SKM-1 (cell line): ENCODE data around the gene SLC2A3.
"Not testable (repeated sequence)": the region's sequence is repeated elsewhere in the genome, so short reads cannot be mapped to it uniquely, and the experiment has no call there.

Source experiments
- DNase-seq: peaks from one replicate; lab custom pipeline; 2025; ENCODE audit not compliant: unreplicated experiment; lab: John Stamatoyannopoulos, UW

Gene SLC2A3

DNA sequence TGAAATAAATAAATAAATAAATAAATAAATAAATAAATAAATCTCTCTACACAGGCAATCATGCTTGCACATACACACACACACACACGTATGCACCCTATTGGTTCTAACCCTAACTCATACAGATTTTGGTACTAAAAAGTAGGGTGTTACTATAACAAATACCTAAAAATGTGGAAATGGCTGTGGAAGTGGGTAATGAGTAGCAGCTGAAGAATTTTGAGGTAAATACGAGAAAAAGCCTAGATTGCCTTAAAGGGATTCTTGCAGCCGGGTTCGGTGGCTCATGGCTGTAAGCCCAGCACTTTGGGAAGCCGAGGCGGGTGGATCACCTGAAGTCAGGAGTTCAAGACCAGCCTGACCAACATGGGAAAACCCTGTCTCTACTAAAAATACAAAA is 15.7 kb upstream of the SLC2A3 start:
- no peak for DNase-seq

DNA sequence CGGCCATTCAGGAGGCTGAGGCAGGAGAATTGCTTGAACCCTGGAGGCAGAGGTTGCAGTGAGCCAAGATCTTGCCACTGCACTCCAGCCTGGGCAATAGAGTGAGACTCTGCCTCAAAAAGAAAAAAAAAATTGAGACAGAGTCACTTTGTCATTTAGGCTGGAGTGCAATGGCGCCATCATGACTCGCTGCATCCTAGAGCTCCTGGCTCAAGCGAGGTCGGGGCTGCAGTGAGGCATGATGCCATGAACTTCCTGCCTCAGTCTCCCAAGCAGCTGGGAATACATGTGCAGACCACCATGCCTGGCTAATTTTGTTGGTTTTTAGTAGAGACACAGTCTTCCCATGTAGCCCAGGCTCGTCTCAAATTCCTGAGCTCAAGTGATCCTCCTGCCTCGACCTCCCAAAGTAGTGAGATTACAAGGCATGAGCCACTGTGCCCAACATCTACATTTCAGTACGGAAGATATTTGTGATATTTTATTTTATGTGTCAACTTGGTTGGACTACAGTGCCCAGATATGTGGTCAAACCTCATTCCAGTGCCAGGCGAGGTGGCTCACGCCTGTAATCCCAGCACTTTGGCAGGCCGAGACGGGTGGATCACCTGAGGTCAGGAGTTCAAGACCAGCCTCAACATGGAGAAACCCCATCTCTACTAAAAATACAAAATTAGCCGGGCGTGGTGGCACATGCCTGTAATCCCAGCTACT is 14.4 kb upstream of the SLC2A3 start:
- DNase-seq = not testable (repeated sequence)

DNA sequence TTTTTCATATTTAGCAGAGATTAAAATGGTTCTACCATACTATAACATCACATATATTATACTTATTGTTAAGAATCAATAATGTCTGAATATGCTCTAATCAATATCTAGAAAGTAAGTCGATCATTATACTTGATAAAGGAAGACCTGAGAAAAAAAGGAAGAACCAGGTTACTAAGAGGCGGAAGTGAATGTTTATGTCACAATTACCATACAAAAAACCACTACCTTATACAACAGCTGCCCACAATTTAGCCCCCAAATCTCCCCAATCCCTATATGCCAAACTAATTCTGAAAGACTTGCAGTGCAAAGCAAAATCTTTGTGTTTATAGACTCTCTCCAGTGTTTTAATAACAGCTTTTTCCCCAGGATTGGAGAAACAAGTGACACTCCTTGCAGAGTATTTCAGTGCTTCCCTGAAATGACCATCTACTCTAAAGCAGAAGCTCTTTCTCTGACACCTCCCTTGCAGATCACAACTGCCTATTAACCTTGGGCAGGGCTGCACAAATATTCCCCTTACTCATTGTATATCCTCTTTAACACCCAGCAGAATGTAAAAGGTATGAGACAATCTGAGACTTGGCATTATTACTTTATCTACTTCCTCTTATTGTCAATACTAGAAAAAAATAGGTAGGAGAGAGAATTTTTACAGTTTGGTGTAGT is 12.7 kb upstream of the SLC2A3 start:
- peak; percentile 12 for DNase-seq

DNA sequence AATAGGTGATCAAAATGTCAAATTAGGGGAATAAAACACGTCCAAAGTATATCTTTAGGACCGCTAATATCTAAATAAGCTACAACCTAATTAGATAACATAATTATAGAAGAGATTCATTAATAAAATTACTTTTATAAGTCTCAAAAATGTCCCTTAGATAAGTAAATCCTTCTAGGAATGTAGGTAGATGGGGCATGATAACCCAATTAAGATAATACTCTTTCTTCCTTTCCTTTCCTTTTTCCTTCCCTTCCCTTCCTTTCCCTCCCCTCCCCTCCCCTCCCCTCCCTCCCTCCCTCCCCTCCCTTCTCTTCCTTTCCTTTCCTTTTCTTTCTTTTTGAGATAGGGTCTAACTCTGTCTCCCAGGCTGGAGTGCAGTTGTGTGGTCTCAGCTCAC is 11.0 kb upstream of the SLC2A3 start:
- no peak for DNase-seq

DNA sequence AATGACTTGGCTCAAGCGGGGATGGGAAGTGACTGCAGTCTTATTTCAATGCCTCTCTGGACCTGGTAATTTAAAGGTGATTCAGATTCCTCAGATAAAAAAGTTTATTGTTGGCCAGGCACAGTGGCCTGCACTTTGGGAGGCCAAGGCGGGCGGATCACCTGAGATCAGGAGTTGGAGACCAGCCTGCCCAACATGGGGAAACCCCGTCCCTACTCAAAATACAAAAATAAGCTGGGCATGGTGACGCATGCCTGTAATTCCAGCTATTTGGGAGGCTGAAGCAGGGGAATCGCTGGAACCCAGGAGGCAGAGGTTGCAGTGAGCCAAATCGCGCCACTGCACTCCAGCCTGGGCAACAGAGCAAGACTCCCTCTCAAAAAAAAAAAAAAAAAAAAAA is 8.8 kb upstream of the SLC2A3 start:
- DNase-seq = not testable (repeated sequence)

DNA sequence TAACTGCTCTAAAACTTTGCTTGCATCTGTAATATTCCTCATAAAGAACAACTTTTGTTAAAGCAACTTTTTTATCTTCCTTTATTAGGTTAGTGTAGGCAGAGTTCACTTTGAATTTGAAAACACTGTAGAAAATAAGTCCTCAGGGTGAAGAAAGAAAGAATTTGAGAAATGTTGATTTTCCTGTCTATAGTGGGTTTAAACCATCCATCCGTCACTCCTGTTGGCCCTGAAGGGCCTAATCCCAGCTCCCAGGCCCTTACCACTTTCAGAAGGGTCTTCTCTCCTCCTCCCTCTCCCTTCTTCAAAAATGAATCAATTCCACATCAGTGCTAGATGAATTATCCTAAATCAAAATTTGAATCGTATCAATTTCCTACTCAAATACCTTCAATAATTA is 4.9 kb upstream of the SLC2A3 start:
- DNase-seq = no peak

DNA sequence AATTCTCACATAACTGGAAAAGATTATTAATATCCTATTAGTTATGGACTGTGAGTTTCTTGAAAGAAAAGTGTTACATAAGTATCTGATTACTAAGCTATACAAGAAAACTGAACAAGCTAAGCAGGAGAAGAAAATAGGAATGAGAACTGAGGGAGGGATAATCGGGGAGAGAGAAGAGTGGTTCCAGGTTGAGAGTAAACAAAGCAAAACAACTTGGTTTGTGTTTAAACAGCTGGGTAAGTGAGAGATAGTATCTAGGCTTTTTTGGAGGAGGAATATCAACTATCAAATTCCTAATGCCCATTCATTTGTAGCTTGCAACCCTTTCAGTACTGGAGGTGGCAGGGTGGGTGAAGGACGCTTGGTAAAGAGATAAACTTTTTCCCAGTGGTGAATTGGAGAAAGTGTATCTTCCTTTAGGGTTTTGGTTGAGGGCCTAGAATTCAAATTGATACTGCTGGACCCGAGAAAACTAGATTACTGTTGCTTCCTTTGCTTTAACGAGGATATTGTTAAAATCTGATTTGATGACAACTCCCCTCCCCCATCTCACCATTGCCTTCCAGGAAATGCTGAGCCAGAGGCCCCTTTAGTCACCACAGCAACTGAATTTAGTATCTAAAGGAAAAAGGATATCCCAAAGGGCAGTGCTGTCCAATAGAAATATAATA is 2.0 kb upstream of the SLC2A3 start:
- DNase-seq = no peak

DNA sequence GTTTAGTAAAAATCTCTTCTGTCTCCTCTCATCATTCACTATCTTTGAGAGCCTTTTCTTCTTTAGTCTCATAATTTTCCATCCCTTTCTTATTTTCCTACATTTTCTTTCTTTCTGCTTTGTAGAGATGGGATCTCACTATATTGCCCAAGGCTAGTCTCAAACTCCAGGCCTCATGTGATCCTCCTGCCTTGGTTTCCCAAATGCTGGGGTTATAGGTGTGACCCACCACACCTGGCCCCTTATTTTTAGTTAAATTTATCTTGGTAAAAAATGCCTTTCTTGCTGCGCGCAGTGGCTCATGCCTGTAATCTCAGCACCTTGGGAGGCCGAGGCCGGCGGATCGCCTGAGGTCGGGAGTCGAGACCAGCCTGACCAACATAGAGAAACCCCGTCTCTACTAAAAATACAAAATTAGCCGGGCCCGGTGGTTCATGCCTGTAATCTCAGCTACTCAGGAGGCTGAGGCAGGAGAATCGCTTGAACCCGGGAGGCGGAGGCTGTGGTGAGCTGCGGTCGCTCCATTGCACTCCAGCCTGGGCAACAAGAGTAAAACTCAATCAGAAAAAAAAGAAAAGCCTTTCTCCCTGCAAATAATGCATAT is 996 bp downstream of the SLC2A3 start:
- DNase-seq = no peak

DNA sequence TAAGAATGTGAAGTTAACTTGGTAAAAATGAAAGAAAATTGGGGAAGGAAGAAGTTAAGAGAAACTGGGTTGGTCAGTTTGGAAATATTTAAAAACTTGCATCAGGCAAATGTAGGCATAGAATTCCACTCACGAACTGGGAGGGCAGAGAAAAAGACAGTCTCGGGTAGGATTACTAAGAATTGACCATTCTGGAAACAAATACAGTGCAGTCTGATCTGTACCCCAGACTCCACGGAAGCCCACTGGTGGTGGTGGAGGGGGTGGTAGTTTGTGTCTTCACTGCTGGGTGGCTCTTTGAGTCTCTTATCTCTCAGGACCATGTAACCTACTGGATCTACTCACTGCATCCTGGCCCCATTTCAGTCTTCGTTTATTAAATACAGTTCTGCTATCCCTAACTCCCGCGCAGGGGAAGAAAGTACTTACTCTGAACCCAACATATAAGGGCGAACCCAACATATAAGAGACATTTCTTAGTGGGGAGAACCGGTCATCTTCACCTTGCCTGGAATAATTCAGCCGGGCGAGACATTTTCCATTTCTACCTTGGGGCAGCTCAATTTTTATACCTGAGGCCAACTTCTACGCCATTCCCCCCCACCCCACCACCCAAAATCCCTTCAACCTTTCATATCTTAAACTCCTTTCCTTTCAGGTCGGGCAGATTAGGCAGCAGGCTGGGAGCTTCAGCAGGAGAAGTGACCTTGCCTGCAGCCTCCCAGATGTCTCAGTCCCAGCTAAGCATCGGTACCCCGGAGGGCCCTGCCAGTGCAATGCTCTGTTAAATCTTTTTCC is 1.7 kb downstream of the SLC2A3 start:
- DNase-seq = no peak

DNA sequence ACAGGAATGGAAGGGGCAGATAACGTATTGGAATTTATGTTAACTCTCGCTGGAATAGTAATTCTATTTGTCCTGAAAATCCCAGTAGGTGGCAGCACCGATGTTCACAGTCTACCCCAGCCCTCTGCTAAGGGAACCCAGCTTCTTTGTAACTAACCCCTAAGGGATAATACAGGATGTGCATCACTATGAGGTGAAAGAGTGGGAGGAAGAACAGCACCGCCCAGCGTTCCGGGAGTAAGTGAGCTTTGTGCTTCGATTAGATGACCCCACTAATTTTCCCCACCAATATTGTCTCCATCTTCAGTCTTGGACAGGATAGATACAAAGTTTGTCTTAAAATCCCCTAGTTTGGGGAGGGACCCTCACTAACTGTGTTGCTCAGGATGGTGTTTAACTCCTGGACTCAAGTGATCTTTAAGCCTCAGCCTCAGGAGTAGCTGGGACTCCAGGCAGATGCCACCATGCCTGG is 2.7 kb downstream of the SLC2A3 start:
- peak; percentile 70 for DNase-seq

DNA sequence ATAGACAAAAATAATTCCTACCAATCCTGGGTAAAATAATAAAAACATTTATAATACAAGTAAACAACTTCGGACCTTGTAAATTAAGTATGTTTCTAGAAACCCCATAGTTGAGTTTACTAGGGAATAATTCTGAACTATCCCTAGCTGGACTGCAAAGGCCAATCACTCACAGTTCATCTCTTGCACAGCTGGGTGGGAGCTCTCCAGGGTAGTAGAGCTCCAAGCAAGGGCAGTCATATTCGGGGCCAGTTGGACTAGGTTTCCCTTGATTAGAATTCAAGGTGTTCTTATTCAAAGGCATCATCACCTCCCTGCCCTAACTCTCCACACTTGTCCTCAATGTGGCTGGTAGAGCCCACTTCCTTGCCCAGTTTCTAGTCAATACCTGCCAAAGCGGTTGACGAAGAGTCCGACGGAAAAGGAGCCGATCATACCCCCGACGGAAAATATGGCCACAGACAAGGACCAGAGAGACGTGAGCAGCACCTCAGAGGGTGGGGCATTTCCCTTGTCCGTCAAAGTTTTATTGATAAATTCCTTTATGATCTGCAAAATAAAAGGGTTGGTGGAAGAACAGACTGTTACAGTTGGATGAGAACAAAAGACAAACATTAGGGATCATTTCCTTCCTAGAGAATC is 3.3 kb downstream of the SLC2A3 start:
- not testable (repeated sequence) for DNase-seq

DNA sequence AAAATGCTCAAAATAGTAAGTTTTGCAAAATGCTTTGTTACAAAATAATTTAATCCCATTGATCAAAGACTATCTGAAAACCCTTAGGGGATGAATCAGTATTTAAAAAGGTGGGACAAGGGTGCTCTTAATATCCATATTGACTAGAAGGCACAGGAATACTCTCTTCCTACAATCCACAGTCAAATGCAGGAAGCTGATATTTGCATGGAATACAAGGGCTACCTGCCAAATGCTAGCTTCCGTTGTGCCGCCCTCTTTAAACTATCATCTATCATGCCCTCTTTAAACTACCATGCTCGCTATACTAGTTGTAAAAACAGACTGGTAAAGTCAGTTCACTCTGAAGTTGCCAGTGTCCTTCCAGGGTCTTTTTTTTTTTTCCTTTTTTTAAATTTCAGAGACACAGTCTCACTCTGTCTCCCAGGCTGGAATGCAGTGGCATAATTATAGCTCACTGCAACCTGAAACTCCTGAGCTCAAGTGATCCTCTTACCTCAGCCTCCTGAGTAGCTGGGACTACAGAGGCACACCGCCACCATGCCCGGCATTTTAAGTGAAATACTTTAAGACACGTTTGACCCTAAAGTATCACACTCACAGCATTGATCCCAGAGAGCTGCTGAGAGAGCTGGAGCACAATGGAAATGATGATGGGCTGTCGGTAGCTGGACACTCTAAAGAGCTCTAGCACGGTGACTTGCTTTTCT is 6.7 kb downstream of the SLC2A3 start:
- no peak for DNase-seq

DNA sequence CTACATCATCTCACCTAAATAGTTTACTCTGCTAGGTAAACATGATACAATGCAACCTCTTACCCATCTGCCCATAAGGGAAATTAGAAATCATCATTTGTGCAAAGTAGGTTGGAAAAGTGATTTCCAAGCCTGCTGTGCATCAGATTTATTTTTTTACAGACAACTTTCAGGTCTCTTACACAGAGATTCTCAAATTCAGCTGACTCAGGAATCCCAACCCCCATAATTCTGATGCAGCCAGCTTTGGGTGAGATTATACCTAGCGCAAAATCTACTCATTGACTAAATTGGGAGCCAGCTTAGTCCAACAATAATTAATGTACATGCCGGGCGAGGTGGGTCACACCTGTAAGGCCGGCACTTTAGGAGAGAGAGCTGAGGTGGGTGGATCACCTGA is 8.5 kb downstream of the SLC2A3 start:
- no peak for DNase-seq

DNA sequence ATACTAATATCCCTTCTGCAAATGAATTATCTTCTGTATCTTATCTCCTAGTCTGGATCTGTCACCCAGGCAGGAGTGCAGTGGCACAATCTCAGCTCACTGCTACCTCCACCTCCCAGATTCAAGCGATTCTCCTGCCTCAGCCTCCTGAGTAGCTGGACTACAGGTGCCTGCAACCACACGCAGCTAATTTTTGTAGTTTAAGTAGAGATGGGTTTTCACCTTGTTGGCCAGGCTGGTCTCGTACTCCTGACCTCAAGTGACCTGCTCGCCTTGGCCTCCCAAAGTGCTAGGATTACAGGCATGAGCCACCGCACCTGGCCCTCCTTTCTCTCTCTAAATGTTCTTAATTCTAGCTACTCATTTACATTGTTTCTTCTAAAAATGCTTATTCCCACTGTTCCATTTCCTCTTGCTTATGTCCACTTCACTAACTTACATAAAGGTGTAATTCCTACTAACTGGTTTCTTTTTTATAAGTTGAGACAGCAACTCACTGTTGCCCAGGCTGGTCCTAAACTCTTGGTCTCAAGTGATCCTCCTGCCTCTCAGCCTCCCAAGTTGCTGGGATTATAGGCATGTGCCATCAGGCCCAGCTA is 9.8 kb downstream of the SLC2A3 start:
- DNase-seq = not testable (repeated sequence)

DNA sequence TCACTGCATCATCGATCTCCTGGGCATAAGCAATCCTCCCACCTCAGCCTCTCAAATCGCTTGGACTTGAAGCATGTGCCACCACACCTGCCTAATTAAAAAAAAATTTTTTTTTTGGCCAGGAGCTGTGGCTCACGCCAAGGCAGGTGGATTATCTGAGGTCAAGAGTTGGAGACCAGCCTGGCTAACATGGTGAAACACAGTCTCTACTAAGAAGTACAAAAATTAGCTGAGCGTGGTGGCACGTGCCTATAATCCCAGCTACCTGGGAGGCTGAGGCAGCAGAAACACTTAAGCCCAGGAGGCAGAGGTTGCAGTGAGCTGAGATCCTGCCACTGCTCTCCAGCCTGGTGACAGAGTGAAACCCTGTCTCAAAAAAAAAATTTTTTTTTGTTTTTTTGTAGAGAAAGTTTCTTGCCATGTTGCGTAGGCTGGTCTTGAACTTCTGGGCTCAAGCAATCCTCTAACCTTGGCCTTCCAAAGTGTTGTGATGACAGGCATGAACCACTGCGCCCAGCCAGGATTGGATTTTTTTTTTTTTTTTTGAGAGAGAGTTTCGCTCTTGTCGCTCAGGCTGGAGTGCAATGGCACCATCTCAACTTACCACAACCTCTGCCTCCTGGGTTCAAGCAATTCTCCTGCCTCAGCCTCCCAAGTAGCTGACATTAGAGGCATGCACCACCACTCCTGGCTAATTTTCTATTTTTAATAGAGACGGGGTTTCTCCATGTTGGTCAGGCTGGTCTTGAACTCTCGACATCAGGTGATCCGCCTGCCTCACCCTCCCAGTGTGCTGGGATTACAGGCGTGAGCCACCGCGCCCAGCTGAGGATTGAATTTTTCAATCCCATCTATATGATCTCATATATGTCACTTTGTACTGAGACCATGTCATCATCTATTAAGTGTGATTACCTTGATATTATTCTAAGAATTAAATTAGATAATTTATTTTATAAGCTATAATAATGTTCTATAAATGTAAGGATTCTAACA is 12.4 kb downstream of the SLC2A3 start:
- DNase-seq = no peak

DNA sequence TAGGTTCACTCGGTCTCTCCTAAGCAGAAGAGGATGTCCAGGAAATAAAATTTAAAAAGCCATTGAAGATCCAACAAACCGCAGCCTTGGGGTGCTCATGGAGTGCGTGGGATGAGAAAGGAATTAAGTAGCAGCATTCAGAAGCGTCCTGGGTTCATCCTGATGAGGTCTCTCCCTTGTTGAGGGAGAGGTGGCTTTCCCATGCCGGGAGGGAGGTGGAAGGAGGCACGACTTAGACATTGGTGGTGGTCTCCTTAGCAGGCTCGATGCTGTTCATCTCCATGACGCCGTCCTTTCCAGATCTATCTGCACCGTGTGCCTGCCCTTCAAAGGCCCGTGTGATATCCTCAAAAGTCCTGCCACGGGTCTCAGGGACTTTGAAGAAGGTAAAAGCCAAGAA is 14.8 kb downstream of the SLC2A3 start:
- not testable (repeated sequence) for DNase-seq

DNA sequence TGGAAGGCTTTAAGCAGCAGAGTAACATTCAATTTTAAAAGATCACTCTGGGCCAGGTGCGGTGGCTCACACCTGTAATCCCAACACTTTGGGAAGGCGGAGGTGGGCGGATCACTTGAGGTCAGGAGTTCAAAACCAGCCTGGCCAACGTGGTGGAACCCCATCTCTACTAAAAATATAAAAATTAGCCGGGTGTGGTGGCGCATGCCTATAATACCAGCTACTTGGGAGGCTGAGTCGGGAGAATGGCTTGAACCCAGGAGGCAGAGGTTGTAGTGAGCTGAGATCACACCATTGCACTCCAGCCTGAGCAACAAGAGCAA is 17.8 kb downstream of the SLC2A3 start:
- not testable (repeated sequence) for DNase-seq
